GM18498 (cell line): Measurements from ENCODE around the gene C15orf39.

Experiments used
- ATAC-seq: cut with Tn5 transposase; IDR thresholded peaks from one replicate; pipeline ENCODE4 v1.9.1; 2021; ENCODE audit warnings: mild to moderate bottlenecking, moderate library complexity; ENCODE audit not compliant: unreplicated experiment

C15orf39 gene

DNA sequence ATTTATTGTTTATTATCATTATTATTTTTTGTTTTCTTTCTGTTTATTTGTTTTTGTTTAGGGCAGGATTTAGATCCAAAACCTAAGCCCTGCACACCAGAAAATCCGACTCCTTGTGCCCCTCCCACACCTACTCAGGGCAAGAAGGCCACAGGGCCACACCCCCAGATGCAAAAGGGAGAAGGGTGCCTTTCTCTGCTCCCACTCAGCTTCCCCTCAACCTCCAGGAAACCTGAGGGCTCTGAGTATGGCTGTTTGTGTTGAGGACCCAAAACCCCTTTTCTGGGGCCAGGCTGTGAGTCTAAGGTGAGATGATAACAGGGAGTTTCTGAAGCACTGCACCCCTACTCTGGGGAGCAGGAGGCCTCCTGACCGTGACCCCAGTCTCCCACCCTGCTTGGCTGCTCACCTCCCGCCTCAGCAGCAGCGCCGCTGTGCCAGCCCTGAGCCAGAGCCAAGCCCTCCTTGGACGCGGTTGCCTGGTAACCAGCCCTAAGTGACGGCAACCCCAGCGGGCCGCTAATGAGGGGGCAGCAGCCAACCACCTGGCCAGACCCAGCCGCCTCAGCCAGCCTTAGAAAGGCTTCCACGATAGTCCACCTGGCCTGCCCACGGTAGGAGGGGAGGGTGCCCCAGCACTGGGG, 6.4 kb upstream of the C15orf39 start:
- ATAC-seq: no peak

DNA sequence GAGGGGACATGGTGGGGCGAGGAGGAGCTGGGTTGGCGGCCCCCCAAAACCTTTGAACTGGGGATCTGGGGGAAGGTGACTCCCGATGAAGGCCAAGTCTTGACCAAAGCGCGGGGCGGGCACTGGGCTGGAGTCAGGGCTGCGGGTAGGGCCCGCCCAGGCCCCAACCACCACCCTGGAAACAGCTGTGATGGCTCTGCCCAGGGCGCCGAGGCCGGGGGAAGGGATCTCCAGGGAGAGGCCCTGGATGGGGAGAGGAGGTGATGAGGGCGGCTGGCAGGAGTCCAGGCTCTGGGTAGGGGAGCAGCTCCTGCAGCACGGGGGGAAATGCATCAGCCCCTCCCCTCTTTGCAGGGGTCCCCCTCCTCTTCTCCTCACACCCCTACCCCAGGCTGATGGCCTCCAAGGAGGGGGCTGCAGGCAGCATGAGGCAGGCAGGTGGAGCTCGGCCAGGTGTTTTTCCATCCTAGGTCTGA, 5.9 kb upstream of the C15orf39 start:
- no peak for ATAC-seq

DNA sequence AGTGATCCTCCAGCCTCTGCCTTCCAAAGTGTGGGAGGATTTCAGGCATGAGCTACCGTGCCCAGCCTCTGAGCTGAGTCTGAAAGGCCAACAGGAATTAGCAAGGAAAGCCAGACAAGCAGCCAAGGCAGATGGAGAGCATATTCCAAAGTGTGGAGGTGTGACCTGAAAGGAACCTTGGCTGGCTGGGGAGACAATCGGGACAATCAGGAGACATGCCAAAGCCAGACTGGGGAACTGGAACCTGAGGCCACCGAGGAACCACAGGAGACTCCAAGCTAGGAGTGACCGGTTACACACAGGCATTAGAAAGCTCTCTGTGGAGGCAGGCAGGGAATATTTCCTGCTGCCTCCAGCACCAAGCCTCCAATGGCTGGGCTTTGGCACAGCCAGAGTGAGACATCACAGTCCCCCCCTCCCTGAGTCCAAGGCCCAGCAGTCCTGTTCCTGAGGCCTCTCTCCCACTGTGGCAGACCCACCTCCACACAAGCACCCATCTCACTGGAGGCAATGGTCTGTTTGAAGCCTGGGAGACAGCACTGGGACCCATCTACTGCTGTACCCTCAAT, 4.5 kb upstream of the C15orf39 start:
- ATAC-seq: no peak

DNA sequence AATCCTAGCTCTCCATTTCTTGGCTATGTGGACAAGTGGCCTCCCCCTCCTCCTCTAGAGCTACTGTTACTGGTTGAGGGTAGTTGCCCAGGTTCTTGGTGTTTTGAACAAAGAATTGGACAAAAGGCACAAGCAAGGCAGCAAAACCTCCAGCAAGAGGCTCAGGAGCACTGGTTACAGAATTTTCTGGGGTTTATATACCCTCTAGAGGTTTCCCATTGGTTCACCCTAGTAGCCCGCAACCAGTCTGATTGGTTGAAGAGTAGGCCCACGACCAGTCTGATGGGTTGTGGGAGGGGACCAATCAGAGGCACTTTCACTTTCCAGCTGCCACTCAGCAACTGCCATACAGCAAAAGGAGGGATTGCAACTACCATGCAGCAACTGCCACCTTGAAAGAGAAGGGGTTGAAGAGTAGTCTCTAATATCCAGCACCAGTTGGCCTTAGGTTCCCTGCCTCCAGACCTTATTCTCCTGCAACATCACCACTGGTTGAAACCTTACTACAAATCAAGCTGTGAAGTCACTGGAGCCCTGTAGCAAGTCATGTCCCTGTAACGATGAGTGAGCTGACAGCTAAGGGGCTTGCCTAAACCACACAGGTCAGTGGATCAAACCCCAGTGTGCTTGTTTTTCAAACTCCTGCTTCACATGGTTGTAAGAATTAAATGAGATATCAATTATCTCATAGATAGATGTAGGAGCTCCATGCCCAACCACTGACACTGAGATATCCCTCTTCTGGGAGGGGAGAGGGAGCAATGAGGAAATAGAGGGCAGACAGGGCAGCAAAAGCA, 2.9 kb upstream of the C15orf39 start:
- no peak for ATAC-seq

DNA sequence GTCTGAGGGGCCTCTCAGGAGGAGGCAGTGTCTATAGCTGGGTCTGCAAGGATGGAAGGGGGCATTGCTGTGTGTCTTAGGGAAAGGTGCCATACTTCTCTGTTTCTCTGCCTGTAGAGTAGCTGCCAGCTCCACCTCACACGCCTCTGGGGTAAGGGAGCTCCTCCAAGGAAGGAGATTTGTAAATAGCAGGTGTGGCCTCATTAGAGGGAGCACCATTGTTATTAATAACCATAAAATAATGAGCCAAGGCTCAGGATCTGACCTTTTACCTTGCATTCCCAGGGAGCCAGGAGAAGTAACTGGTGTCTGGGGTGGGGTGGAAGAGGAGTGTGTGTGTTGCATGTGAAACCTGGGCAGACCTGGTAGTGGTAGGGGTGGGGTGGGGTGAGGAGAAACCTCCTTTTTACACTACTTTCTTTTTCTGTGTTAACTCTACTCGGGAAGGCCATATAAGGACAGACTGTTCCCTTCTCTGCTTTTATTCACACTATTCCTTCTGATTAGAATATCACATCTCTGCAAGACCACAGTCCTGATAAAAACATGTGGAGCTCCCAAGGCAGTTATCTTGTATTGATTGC, 2.2 kb upstream of the C15orf39 start:
- no peak for ATAC-seq

DNA sequence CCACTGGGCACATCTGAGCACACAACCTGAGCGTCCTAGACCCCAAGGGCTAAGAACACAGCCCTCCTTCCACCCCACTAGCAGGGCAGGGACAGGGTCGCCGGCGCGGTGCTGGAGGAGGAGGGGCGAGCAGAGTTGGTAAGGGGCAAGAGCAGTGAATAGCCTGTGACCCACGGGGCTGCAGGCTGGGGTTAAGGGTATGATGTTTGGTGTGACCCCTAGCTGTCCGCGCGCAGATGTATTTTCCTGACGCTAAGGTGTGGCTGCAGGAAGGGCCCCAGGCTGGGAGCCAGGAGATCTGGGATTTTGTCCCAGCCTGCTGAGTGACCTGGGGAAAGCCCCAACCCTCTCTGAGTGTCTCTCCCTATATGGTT, 1.3 kb upstream of the C15orf39 start:
- ATAC-seq: no peak

DNA sequence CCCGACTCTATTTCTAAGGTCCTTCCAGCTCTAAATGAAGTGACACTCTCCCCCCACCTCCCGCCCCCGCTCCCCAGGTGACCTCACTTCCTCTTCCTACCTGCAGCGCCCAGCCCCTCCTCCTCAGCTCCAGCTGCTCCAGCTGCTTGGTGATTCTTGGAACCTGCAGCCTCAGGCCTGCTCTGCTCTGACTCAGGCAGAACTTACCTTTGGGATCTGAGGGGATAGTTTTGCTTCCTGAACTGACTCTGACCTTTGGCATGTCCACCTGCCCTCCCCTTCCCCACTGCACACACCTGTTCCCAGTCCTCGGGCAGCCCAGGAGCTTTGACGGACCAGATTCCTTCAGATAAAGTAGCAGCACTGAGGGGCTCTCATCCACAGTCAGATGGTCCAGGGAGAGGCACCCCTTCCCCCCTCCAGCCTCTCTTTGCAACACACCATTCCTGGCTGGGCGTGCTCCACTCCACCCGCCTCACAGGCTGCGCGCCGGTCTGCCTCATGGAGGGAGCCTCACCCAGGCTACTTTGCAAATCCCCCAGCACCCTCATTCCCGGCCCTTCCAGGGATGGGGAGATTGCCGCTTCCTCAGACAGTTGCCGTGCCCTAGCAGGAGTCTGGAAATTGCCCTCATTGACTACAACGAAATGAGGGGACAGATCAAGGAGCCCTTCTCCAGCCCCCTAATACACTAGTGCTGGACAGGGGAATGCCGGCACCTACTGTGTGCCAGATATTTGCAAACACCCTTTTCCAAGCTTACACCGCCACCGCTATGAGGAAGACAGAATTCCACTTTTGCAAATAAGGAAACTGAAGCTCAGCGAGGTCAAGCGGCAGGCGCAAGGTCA, 692 bp upstream of the C15orf39 start:
- ATAC-seq: no peak

DNA sequence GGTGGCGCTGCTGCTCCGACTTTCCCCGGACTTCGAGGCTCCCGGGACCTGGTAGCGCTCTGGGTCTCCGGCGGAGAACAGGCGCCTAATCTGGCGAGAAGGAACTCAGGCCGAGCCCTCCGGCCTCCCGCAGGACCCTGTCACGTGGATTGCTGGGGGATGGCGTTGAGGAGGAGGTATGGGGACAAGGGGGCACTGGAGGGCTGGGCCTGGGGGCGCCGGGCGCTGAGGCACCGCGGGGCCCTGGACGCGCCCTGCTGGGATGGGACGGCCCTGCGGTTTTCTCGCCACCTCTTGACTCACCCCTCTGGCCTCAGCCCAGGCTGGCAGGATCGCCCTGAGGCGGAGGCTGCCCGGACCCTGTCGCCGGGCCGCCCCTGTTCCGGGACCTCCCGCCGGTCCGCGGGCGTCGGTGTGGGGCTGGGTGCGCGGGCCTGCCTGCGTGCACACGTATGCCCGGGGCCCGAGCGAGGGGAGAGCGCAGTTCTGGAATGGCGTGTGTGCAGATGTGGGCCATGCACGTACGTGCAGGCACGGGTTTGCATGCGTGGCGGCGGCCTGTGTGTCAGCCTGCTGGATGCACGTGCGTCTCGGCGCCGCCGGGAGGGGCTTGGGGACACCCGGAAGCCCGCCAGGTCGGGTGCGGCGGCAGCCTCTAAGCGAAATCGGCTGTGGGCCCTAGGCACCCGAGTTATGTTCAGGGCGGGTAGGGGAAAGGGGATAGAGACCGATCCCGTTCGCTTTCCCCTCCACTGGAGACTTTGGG, 752 bp downstream of the C15orf39 start:
- peak; percentile 37 for ATAC-seq

DNA sequence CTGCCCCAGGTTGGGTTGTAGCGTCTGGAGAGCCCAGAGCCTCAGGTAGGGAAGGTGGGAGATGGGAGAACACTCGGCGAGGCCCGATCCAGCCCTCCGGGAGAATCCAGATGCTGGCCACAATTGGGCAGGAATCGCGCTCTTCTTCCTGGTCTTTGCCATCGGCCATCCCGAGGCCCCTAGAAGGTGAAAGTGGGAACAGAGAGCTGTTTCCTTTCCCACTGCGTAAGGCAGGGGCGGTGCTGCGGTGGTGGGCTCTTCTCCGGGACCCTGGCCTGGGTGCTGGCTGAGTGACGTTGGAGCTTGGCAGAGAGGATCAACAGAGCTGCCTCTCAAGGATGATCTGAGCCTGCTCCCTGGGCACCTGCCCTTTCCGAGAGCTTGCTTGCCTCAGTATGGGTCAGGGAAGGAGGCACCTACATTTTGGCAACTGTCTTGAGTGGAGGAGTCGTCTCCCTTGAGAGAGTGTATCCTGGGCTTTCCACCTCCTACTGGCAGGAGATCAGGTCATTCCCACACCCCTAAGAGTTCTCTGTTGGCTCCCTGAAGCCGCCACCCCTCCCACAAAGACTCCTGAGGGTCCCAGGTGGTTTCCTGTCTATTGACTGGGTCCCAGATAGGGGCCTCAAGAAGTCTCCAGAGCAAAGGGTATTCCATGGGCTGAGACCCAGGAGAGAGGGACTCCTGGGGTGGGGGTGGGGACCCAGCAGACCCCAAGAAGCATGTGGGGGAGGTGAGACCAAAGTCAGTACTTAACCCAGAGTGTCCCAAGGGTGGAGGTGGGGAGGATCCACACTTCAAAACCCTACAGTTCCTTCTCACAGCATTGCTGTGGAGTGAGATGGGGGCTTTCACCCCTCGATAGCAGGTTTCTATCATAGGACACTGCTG, 1.6 kb downstream of the C15orf39 start:
- ATAC-seq: no peak

DNA sequence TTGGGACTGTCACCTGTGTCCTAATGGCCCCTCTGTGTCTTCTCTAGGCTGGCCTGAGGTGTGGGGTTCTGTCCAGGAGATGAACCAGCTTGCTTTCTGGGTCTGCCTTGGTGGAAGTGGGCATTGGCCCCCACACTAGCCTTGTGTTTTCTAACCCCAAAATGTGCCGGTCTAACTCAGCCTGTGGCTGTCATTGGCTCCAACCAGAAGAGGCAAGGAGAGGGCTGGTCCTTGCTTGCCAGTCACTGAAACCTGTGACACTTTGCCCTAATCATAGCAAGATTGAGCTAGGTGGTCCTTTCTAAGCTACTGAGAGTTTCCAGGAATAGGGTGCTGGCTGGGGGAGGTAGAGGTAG, 2.2 kb downstream of the C15orf39 start:
- ATAC-seq: no peak

DNA sequence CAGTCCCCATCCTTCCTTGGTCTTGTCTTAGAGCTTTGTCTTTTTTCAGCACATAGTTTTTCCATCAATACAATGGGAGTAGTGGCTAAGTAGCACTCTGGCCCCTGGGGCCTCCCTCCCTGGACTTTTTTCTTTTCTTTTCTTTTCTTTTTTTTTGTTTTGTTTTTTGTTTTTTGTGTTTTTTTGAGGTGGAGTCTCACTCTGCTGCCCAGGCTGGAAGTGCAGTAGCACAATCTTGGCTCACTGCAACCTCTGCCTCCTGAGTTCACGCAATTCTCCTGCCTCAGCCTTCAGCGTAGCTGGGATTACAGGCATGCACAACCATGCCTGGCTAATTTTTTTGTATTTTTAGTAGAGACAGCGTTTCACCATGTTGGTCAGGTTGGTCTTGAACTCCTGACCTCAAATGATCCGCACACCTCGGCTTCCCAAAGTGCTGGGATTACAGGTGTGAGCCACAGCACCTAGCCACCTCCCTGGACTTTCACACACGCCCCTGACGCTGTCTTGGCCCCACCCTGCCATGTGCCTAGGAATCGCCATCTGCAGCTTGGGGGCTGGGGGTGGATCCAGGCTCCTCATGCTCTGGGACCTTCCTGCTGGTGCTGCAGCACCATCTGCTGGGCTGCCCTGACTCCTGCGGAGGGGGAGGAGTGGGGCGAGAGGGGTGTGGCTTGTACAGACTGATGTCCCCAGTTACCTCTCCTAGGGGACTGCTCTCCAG, 2.8 kb downstream of the C15orf39 start:
- ATAC-seq: peak; percentile 36

DNA sequence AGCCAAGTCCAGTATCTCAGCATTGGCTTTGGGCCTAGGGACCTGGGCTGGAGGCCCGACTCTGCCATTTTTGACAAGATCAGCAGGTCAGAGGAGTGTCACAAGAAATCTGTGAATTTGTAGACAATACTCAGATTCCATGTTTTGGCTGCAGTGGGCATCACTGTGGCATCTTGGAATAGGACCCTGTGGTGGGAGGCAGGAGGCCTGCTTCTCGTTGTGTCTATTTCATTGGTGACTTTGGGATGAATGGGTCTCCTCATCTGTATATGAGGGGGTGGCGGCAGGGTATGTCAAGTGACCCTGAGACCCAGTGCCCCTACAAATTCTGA, 3.3 kb downstream of the C15orf39 start:
- ATAC-seq: no peak

DNA sequence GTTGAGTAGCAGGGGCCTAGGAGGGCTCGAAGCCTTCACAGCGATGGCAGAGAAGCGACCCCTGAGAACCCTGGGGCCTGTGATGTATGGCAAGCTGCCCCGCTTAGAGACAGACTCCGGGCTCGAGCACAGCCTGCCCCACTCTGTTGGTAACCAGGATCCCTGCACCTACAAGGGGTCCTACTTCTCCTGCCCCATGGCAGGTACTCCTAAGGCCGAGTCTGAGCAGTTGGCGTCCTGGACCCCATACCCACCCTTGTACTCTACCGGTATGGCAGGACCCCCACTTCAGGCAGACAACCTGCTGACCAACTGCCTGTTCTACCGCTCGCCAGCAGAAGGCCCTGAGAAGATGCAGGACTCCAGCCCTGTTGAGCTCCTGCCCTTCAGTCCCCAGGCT, 4.3 kb downstream of the C15orf39 start:
- ATAC-seq: no peak

DNA sequence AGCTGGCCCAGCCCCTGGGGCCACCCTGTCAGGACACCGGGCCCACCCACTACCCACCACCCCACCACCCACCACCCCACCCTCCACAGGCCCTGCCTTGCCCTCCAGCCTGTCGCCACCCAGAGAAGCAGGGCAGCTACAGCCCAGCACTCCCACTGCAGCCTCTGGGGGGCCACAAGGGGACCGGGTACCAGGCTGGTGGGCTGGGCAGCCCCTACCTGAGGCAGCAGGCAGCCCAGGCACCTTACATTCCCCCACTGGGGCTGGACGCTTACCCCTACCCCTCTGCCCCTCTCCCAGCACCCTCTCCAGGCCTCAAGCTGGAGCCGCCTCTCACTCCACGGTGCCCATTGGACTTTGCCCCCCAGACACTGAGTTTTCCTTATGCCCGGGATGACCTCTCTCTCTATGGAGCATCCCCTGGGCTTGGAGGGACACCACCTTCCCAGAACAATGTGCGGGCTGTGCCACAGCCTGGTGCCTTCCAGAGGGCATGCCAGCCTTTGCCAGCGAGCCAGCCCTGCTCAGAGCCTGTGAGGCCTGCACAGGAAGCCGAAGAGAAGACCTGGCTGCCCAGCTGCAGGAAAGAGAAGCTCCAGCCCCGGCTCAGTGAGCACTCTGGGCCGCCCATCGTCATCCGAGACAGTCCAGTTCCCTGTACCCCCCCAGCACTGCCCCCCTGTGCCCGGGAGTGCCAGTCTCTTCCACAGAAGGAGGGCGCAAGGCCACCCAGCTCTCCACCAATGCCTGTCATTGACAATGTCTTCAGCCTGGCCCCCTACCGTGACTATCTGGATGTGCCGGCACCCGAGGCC, 5.3 kb downstream of the C15orf39 start:
- ATAC-seq: no peak

DNA sequence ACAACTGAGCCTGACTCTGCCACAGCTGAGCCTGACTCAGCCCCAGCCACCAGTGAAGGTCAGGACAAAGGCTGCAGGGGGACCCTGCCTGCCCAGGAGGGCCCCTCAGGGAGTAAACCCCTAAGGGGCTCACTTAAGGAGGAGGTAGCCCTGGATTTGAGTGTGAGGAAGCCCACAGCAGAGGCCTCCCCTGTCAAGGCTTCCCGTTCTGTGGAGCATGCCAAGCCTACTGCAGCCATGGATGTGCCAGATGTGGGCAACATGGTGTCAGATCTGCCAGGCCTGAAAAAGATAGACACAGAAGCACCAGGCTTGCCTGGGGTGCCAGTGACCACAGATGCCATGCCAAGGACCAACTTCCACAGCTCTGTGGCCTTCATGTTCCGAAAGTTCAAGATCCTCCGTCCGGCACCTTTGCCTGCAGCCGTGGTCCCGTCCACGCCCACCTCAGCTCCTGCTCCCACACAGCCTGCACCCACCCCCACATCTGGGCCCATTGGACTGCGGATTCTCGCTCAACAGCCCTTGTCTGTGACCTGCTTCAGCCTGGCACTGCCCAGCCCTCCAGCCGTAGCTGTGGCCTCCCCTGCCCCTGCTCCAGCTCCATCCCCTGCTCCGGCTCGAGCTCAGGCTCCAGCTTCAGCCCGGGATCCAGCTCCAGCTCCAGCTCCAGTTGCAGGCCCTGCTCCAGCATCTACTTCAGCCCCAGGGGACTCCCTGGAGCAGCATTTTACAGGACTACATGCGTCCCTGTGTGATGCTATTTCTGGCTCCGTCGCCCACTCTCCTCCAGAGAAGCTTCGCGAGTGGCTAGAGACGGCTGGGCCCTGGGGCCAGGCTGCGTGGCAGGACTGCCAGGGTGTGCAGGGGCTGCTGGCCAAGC, 6.2 kb downstream of the C15orf39 start:
- ATAC-seq: no peak

DNA sequence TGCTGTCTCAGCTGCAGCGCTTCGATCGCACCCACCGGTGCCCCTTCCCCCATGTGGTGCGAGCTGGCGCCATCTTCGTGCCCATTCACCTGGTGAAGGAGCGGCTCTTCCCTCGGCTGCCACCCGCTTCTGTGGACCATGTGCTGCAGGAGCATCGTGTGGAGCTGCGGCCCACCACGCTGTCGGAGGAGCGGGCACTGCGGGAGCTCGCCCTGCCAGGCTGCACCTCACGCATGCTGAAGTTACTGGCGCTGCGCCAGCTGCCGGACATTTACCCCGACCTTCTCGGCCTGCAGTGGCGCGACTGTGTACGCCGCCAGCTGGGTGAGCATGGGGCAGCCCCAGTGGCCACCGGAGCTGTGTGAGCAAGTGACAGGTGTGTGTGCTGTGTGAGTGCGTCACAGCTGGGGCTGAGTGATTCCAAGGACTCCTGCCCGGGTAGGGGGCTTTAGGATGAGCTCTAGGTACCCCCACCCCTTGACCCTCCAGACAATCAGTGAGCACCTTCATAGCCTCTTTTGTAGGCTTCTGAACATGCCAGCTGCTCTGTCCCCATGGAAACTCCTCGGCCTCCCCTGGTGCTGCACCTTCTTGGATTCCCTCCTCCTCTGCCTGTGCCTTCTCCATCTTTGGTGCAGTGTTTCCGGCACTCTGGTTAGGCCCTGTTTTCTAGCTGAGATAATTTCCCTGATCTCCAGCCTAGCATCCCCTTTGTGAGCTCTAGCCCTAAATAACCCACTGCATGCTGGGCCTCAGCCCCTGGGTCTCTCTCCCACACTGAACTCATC, 7.0 kb downstream of the C15orf39 start:
- ATAC-seq: no peak
